HepG2 (cell line): ENCODE measurements around the gene C2. TPM values are rescaled to one million over a fixed set of nuclear protein-coding genes. Genes with fewer than 3 reads are reported as not detected.
A peak's percentile ranks its signal among the peaks of the same experiment; 100 is the strongest.

Experiments used
- BHLHE40 ChIP-seq: IDR thresholded peaks from 2 replicates; pipeline ENCODE4 v1.6.1; 2011; ENCODE audit warnings: low read length, improper control_type of control experiment
- E2F1 ChIP-seq: sonication (generic); formaldehyde crosslinking; IDR thresholded peaks from 2 replicates; pipeline ENCODE4 v1.5.0; 2020; ENCODE audit warnings: missing genetic modification reagents
- HDAC6 ChIP-seq: fragments of 200-600 bp; sonication (generic); IDR thresholded peaks from 2 replicates; pipeline ENCODE4 v1.7.0; 2017; ENCODE audit warnings: mild to moderate bottlenecking, antibody characterized with exemption, low read length, low read depth
- MXI1 ChIP-seq: IDR thresholded peaks from 3 replicates; pipeline ENCODE4 v1.6.1; 2012; ENCODE audit warnings: low read depth, low read length, inconsistent platforms, borderline replicate concordance
- NFATC3 ChIP-seq: sonication (generic); formaldehyde crosslinking; IDR thresholded peaks from 2 replicates; pipeline ENCODE4 v1.5.1; 2020; ENCODE audit warnings: mild to moderate bottlenecking, missing genetic modification reagents
- NFE2L1 ChIP-seq: sonication (generic); formaldehyde crosslinking; IDR thresholded peaks from 2 replicates; pipeline ENCODE4 v1.4.0; 2020; ENCODE audit warnings: missing genetic modification reagents, mild to moderate bottlenecking, borderline replicate concordance
- ZC3H13 ChIP-seq: sonication (generic); formaldehyde crosslinking; IDR thresholded peaks from 2 replicates; pipeline ENCODE4 v1.8.1; 2023; ENCODE audit warnings: mild to moderate bottlenecking, missing genetic modification reagents, moderate library complexity
- ZNF230 ChIP-seq: sonication (generic); formaldehyde crosslinking; IDR thresholded peaks from 2 replicates; pipeline ENCODE4 v1.4.0; 2020; ENCODE audit warnings: mild to moderate bottlenecking, missing genetic modification reagents
- ZNF30 ChIP-seq: sonication (generic); formaldehyde crosslinking; IDR thresholded peaks from 2 replicates; pipeline ENCODE4 v1.5.0; 2020; ENCODE audit warnings: mild to moderate bottlenecking, missing genetic modification reagents
- ZNF350 ChIP-seq: sonication (generic); formaldehyde crosslinking; IDR thresholded peaks from 2 replicates; pipeline ENCODE4 v1.4.0; 2020; ENCODE audit warnings: mild to moderate bottlenecking, low read depth, missing genetic modification reagents, borderline replicate concordance
- ZNF670 ChIP-seq: sonication (generic); formaldehyde crosslinking; IDR thresholded peaks from 2 replicates; pipeline ENCODE4 v1.8.0; 2022; ENCODE audit warnings: mild to moderate bottlenecking, missing genetic modification reagents, borderline replicate concordance
- ZNF687 ChIP-seq: sonication (generic); formaldehyde crosslinking; IDR thresholded peaks from 2 replicates; pipeline ENCODE4 v1.5.1; 2020; ENCODE audit warnings: mild to moderate bottlenecking, missing genetic modification reagents, moderate library complexity
- ZNF75D ChIP-seq: sonication (generic); formaldehyde crosslinking; IDR thresholded peaks from 2 replicates; pipeline ENCODE4 v1.8.1; 2023; ENCODE audit warnings: missing genetic modification reagents, mild to moderate bottlenecking, borderline replicate concordance
- ZNF773 ChIP-seq: sonication (generic); formaldehyde crosslinking; IDR thresholded peaks from 2 replicates; pipeline ENCODE4 v1.4.0; 2020; ENCODE audit warnings: missing genetic modification reagents, borderline replicate concordance
- polyA plus RNA-seq, 8 experiments: library from polyadenylated mRNA; depleted of rRNA in 3 of 8; stranded (reverse) in 7 of 8; unstranded in 1 of 8; fragments of >200 nt; fragmentation: Illumina TruSeq in 4 of 8; extraction: Trizol in 4 of 8; gene quantifications; 2 replicates each; pipeline versions ENCODE4 v1.2.1 to v1.2.3, GENCODE V29; 2011 to 2016; ENCODE audit warnings: low read depth in 4 of 8, missing spikeins in 1 of 8, mixed read lengths in 1 of 8; ENCODE audit not compliant: insufficient read depth in 1 of 8
- total RNA-seq, 5 experiments: library from RNA; depleted of rRNA; stranded (reverse); fragments of >200 nt; fragmentation: Illumina TruSeq; extraction: Trizol; gene quantifications; 2 replicates each; pipeline ENCODE4 v1.2.3, GENCODE V29; 2016; ENCODE audit warnings: low read depth in 1 of 5
- TF ChIP-seq, protein P1 (sequence below): sonication (generic); formaldehyde crosslinking; IDR thresholded peaks from 2 replicates; pipeline ENCODE4 v1.8.0; 2022; ENCODE audit warnings: mild to moderate bottlenecking, missing genetic modification reagents; ENCODE audit not compliant: insufficient replicate concordance
- TF ChIP-seq, protein P2 (sequence below): sonication (generic); formaldehyde crosslinking; IDR thresholded peaks from 2 replicates; pipeline ENCODE4 v1.5.0; 2020; ENCODE audit warnings: missing genetic modification reagents
- TF ChIP-seq, protein P3 (sequence below): sonication (generic); formaldehyde crosslinking; IDR thresholded peaks from 2 replicates; pipeline ENCODE4 v1.5.0; 2020; ENCODE audit warnings: missing genetic modification reagents

C2 gene
- total and polyA plus RNA-seq, 2 of the 13 experiments (the other 11 are each of a cell fraction or from before 2014, with no cell fraction given): 165 to 307 TPM

- peak; percentile 97 for TF ChIP-seq ZNF687
- TF ChIP-seq ZNF670 (CRISPR knock-in tag): no peak
- 0 out of 2 replicates have a peak, but pooled peaks have one; percentile 86 for TF ChIP-seq NFATC3 (CRISPR knock-in tag)
- TF ChIP-seq ZC3H13 (CRISPR knock-in tag): 0 out of 2 replicates have a peak, but pooled peaks have one; percentile 83
- no peak for TF ChIP-seq HDAC6
- TF ChIP-seq E2F1 (CRISPR knock-in tag): peak; percentile 98
- peak; percentile 98 for TF ChIP-seq ZNF350 (CRISPR knock-in tag)
- TF ChIP-seq ZNF230: peak; percentile 91
- TF ChIP-seq, protein P1, sequence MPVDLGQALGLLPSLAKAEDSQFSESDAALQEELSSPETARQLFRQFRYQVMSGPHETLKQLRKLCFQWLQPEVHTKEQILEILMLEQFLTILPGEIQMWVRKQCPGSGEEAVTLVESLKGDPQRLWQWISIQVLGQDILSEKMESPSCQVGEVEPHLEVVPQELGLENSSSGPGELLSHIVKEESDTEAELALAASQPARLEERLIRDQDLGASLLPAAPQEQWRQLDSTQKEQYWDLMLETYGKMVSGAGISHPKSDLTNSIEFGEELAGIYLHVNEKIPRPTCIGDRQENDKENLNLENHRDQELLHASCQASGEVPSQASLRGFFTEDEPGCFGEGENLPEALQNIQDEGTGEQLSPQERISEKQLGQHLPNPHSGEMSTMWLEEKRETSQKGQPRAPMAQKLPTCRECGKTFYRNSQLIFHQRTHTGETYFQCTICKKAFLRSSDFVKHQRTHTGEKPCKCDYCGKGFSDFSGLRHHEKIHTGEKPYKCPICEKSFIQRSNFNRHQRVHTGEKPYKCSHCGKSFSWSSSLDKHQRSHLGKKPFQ (CRISPR knock-in tag): peak; percentile 26
- TF ChIP-seq, protein P2, sequence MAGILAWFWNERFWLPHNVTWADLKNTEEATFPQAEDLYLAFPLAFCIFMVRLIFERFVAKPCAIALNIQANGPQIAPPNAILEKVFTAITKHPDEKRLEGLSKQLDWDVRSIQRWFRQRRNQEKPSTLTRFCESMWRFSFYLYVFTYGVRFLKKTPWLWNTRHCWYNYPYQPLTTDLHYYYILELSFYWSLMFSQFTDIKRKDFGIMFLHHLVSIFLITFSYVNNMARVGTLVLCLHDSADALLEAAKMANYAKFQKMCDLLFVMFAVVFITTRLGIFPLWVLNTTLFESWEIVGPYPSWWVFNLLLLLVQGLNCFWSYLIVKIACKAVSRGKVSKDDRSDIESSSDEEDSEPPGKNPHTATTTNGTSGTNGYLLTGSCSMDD (CRISPR knock-in tag): no peak
- no peak for TF ChIP-seq ZNF75D (CRISPR knock-in tag)
- TF ChIP-seq, protein P3, sequence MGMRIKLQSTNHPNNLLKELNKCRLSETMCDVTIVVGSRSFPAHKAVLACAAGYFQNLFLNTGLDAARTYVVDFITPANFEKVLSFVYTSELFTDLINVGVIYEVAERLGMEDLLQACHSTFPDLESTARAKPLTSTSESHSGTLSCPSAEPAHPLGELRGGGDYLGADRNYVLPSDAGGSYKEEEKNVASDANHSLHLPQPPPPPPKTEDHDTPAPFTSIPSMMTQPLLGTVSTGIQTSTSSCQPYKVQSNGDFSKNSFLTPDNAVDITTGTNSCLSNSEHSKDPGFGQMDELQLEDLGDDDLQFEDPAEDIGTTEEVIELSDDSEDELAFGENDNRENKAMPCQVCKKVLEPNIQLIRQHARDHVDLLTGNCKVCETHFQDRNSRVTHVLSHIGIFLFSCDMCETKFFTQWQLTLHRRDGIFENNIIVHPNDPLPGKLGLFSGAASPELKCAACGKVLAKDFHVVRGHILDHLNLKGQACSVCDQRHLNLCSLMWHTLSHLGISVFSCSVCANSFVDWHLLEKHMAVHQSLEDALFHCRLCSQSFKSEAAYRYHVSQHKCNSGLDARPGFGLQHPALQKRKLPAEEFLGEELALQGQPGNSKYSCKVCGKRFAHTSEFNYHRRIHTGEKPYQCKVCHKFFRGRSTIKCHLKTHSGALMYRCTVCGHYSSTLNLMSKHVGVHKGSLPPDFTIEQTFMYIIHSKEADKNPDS (CRISPR knock-in tag): no peak
- no peak for TF ChIP-seq ZNF773 (CRISPR knock-in tag)
- no peak for TF ChIP-seq NFE2L1 (CRISPR knock-in tag)
- TF ChIP-seq BHLHE40: no peak
- no peak for TF ChIP-seq ZNF30 (CRISPR knock-in tag)
- TF ChIP-seq MXI1: peak; percentile 96; the same call in 1 of the 3 replicates
Observed at GRCh38 chr6:31958741-31959739, 31.5 kb downstream of the C2 start, which contains the start of the genes NELFE and SKIC2 (continued).
